Duodenal mucosa (tissue), 2 donors: ENCODE data around the gene AOC1.

Experiments
- H3K27ac ChIP-seq: one replicate; pipeline ENCODE4 v1.7.0; 2013; ENCODE audit warnings: low read depth, low read length
- H3K27me3 ChIP-seq, 2 donors: one replicate each; pipeline ENCODE4 v1.7.0; 2013; ENCODE audit warnings: low read length in 2 of 2, control low read depth in 1 of 2; ENCODE audit not compliant: insufficient read depth in 2 of 2, control insufficient read depth in 1 of 2
- H3K36me3 ChIP-seq, 2 donors: one replicate each; pipeline ENCODE4 v1.7.0; 2013; ENCODE audit warnings: low read length in 2 of 2, control low read depth in 1 of 2; ENCODE audit not compliant: insufficient read depth in 2 of 2, control insufficient read depth in 1 of 2
- H3K4me1 ChIP-seq, 2 donors: one replicate each; pipeline ENCODE4 v1.7.0; 2013; ENCODE audit warnings: low read length in 2 of 2, control low read depth in 1 of 2; ENCODE audit not compliant: insufficient read depth in 2 of 2, control insufficient read depth in 1 of 2
- H3K4me3 ChIP-seq, 2 donors: one replicate each; pipeline ENCODE4 v1.7.0; 2013; ENCODE audit warnings: low read length in 2 of 2, low read depth in 1 of 2
- H3K9ac ChIP-seq, 2 donors: one replicate each; pipeline ENCODE4 v1.7.0; 2013; ENCODE audit warnings: low read length in 2 of 2, low read depth in 1 of 2
- H3K9me3 ChIP-seq, 2 donors: one replicate each; pipeline ENCODE4 v1.7.0; 2013; ENCODE audit warnings: low read length in 2 of 2, control low read depth in 1 of 2; ENCODE audit not compliant: control insufficient read depth in 1 of 2

AOC1 gene

DNA sequence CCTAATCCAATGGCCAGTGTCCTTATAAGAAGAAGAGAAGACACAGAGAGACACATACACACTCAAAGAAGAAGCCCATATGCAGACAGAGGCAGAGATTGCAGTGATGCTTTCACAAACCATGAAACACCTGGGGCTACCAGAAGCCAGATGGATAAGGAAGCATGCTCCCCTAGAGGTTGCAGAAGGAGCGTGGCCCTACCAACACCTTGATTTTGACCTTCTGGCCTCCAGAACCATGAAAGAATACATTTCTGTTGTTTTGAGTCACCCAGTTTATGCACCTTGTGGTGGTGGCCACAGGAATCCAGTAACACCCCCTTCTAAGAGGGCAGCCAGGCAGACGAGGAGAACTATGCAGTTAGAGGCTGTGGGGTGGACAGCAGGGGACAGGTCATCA is 43.5 kb downstream of the AOC1 start:
- H3K9ac ChIP-seq: no peak overlapping the region
- H3K4me3 ChIP-seq: no peak overlapping the region
- H3K9me3 ChIP-seq: peaks cover 3 to 10% of the 10 kb centered on the region in 2 donors
- H3K27ac ChIP-seq: no peak overlapping the region
- H3K27me3 ChIP-seq: peaks cover 4 to 7% of the 10 kb centered on the region in 2 donors
- no peaks in the 10 kb centered on the region for H3K36me3 ChIP-seq
- peaks cover 15 to 22% of the 10 kb centered on the region in 2 donors for H3K4me1 ChIP-seq

DNA sequence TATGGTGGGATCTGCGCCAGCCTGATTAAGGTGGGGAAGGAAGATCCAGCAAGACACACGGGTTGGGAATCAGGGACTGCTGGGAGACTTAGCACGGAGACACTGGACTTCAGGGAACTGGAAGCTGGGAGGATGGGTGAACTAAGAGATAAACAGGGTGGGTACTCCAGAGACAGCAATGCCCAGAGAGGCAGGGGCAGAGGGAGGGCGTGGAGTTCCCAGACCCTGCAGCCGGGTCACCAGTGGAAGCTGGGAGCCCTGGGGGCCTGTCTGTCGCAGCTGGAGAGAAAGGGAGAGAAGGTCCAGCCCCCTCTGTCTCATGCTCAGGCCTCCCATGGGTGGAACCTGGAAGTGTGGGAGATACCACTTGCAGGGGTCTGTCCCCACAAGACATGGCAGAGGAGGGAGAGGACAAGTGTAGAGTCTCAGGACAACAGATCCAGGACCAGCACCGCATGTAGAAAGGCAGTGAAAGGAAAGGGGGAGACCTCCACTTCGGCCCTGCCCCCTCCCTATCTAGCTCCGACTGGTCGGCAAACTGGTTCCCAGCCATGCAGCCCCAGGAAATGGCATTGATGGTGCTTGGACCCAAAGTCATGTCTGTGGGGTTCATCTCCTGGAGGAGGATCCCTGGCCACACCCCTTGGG is 44.4 kb downstream of the AOC1 start:
- no peak overlapping the region for H3K4me3 ChIP-seq
- H3K4me1 ChIP-seq: peaks cover 24 to 31% of the 10 kb centered on the region in 2 donors
- H3K27me3 ChIP-seq: peaks cover 4 to 7% of the 10 kb centered on the region in 2 donors
- H3K36me3 ChIP-seq: no peaks in the 10 kb centered on the region
- H3K27ac ChIP-seq: no peak overlapping the region
- peaks cover 3 to 10% of the 10 kb centered on the region in 2 donors for H3K9me3 ChIP-seq
- no peak overlapping the region for H3K9ac ChIP-seq

DNA sequence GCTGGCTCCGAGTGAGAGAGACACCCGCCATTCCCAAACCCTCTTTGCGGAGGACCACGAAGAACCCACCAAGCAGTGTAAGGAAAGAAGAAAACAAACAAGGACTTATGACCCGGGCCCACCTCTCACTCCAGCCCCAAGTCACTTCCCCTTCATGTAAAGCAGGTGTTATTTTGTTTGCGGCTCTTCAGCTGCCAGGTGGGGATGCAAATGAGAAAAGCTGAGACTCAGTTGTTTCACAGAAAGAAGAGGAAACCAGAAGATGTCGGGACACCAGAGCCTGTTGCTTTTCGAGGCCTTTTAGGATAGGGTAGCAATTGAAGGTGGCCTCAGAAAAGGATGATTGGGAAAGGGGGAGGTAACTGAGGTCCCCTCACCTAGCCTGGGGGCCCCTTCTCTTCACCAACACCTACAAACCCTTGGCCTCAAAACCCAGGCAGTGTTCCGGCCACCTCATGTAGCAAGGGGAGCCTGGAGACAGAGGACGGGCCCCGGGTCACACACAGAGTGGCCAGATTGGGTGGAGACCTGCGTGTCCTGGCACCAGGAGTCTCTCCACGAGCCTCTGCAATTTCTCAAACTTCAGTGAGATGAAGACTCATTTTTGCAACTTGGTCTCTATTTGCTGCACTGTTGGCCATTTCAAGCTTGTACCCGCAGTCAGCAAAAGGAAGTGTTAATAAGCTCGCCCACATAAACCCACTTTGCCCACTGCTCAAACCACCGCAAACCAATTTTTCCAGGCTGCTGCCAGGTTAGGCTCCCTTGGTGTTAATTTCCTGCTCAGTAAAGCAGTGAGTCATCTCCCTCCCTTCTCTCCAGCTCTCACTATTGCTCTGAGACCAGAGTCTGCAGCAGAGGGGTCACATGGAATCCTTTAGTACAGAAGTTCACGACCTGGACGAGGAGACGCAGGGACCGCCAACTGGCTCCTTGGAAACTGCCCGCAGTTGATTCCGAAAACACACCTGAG is 45.5 kb downstream of the AOC1 start:
- no peak overlapping the region for H3K27ac ChIP-seq
- H3K9ac ChIP-seq: peak overlapping the region in 1 of 2 donors; percentile 10
- peaks cover 4 to 7% of the 10 kb centered on the region in 2 donors for H3K27me3 ChIP-seq
- no peaks in the 10 kb centered on the region for H3K36me3 ChIP-seq
- peaks cover 3 to 10% of the 10 kb centered on the region in 2 donors for H3K9me3 ChIP-seq
- peaks cover 35 to 41% of the 10 kb centered on the region in 2 donors for H3K4me1 ChIP-seq
- no peak overlapping the region for H3K4me3 ChIP-seq

DNA sequence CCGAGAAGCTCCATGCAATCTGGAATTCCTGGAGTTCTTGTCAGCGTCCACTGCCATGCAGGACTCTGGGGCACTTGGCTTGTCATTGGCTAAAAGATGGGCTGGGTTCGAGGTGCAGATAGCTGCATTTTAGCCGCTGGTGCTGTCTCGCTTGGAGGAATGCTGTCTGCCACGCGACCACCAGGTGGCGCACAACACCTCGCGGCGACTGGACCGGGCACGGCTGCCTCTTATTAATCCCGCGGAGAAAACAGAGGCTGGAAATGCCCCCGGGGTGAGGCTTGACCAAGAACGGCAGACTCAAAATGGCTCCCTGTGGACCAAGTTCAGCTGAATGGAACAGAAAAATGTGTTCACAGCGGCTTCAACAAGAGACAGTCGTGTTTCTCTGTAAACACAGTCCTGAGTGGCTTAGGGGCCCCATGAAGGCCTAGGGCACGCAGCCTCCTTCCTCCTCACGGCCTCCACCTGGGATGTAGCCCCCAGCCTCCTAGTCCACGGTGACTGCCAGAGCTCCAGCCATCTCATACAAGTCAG is 46.2 kb downstream of the AOC1 start:
- Histone ChIP-seq H3K36me3 (no peaks in the 10 kb centered on the region), H3K27ac (no peak overlapping the region), H3K9me3 (peaks cover 2 to 7% of the 10 kb centered on the region in 2 donors), H3K27me3 (peaks cover 4 to 7% of the 10 kb centered on the region in 2 donors), H3K4me3 (no peak overlapping the region), H3K9ac (peak overlapping the region in 1 of 2 donors; percentile 10), H3K4me1 (peaks cover 36 to 47% of the 10 kb centered on the region in 2 donors)

DNA sequence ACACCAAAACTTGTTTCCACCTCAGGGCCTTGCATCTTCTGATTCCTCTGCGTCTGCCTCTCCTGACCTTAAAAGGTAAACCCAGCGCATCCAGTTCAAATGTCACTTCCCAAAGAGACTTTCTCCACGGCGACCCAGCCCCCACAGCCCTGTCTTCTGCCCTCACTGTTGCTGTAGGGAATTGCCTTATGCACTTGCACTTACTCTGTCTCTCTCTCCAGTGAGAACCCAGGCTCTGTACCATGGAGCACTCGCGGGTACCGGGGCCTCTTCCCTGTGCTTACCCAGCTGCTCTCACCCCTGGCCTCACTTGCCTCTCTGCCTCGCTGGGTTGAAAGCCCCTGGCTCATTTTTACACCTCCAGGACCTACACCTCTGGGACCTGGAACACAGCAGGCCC is 48.4 kb downstream of the AOC1 start:
- no peaks in the 10 kb centered on the region for H3K36me3 ChIP-seq
- peaks cover 4 to 7% of the 10 kb centered on the region in 2 donors for H3K27me3 ChIP-seq
- peak overlapping the region; percentile 36 to 51 for H3K9ac ChIP-seq
- H3K9me3 ChIP-seq: no peaks in the 10 kb centered on the region
- H3K4me3 ChIP-seq: peak overlapping the region; percentile 37 to 51
- H3K4me1 ChIP-seq: peaks cover 47 to 55% of the 10 kb centered on the region in 2 donors
- H3K27ac ChIP-seq: peak overlapping the region; percentile 45

DNA sequence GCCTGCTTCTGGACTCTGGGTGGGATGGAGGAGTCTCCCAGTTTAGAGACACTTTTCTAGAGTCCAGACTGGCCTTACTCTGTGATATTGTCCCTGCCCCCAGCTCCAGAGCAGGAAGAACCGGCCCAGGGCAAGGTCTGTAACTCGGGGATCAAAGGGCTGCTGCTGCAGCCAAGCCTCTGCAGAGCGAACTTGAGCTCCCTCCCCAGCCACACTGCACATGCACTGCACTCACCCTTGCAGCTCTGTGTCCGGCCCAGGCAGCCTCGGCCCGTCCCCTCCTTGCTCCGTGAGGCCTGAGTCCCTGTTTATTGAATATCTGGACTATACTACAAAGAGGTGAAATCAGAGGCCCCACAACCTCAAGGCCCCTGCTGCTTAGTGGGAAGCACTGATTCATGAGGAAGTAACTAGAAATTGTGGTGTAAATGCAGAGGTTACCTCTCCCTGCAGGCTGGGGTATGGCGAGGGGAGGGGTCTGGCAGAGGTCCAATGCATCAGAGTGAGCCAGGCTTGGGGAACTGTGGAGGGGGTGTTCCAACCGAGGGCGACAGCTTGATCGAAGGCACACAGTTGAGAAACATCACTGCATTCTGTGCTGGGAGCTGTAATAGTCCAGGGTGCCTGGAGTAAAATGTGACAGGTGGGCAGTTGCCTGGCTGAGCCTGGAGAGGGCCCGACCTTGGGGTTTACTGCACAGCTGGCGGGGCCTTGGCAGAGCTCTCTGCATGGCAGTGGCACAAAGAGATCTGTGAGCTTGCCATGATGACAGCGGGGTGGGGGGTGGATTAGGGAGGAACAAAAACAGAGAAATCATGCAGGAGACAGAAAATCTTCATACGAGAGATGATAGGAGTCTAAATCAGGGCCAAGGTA is 49.1 kb downstream of the AOC1 start:
- peak overlapping the region; percentile 37 to 51 for H3K4me3 ChIP-seq
- H3K27ac ChIP-seq: peak overlapping the region; percentile 45
- no peaks in the 10 kb centered on the region for H3K9me3 ChIP-seq
- peaks cover 47 to 55% of the 10 kb centered on the region in 2 donors for H3K4me1 ChIP-seq
- peaks cover 0 to 7% of the 10 kb centered on the region in 2 donors for H3K27me3 ChIP-seq
- no peaks in the 10 kb centered on the region for H3K36me3 ChIP-seq
- peak overlapping the region; percentile 36 to 51 for H3K9ac ChIP-seq

DNA sequence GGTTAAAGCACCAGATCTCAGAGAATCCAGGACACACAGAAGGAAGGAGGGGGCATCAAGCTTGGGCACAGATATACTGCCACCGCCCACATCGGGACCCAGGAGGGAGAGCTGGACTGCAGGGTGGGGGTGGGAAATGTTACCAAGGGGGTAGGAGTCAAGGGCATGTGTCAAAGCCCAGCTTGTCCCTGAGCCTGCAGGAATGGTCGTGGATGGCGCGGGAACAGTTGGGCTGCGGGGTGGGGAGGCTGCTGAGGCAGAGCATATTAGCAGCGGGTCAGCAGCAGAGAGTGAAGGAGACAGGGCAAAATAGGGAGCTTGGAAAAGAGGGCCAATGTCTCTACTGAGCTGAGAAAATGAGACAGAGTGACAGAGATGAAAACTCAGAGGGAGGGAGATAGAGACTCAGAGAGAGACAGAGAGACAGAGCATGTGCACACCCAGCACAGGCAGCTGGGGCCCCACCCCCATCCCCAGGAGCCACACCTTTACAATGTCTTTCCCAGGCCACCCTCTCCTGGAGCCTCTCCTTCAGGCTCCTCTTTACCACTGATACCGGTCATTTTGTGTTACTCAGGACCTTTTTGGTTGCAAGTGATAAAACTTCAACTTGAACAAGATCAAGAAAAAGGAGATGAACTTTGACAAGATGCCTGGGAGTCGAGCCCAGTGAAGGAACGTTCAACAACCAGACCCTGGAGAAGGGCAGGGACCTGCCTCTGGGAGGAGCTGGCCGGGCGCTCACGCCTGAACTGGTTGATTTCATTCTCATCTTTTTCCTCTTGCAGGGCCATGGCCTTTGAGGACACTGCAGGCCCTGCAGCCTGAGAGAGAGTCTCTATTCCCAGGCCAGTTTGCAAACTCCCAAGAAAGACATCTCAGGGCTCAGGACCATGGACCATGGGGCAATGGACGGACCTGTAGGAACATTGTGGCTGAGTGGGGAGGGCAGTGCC is 50.0 kb downstream of the AOC1 start:
- Histone ChIP-seq H3K27me3 (peaks cover 0 to 7% of the 10 kb centered on the region in 2 donors), H3K9me3 (no peaks in the 10 kb centered on the region), H3K36me3 (no peaks in the 10 kb centered on the region), H3K4me3 (peak overlapping the region; percentile 22 to 28), H3K27ac (no peak overlapping the region), H3K9ac (peak overlapping the region; percentile 36 to 38), H3K4me1 (peaks cover 47 to 55% of the 10 kb centered on the region in 2 donors)

DNA sequence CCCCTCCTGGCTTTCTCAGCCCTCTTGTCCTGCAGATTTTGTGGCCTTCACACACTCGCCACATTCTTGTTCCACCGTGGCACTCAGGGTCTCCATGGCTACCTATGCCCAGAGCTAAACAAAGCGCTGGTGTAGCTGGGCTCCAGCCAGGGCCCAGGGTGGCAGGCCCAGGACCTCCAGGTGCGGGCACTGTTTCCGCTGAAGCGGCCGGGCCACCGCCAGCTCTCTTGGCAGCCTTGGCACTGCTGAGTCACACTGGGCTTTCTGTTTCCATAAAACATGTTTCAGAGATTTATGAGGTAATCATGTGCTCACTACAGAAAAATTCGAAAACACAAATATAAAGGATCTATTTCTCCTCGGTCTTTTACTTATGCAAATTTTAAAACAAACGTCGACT is 51.3 kb downstream of the AOC1 start:
- no peaks in the 10 kb centered on the region for H3K36me3 ChIP-seq
- H3K9me3 ChIP-seq: no peaks in the 10 kb centered on the region
- H3K4me3 ChIP-seq: no peak overlapping the region
- H3K27me3 ChIP-seq: no peaks in the 10 kb centered on the region
- H3K4me1 ChIP-seq: peaks cover 41 to 46% of the 10 kb centered on the region in 2 donors
- H3K27ac ChIP-seq: no peak overlapping the region
- no peak overlapping the region for H3K9ac ChIP-seq
